SK-N-SH (cell line): ENCODE data around the gene WIPF3. TPM values are rescaled to one million over a fixed set of nuclear protein-coding genes. Genes with fewer than 3 reads are reported as not detected.

ENCODE experiments used
- CTCF ChIA-PET: fragments of 300-600, 350-600 bp; formaldehyde crosslinking; extraction: SDS; loops from one replicate; lab custom pipeline; 2021; lab: Yijun Ruan, JAX
- POLR2A ChIA-PET: fragments of 350-600 bp; sonication (Branson Sonifier 250); formaldehyde crosslinking; extraction: SDS; loops from one replicate; lab custom pipeline; 2020; ENCODE audit warnings: antibody characterized with exemption, inconsistent platforms; lab: Yijun Ruan, JAX
- DNase-seq: peaks from one replicate; pipeline ENCODE4 v3.0.0; 2012
- H2AFZ ChIP-seq: fragments of 200-600 bp; sonication (generic); 2 replicates; pipeline ENCODE4 v1.8.1; 2016; ENCODE audit warnings: antibody characterized with exemption, mild to moderate bottlenecking, low read depth
- H3F3A ChIP-seq: fragments of 200-600 bp; sonication (generic); replicated peaks from 2 replicates; pipeline ENCODE3; 2016; ENCODE audit warnings: antibody characterized with exemption, mild to moderate bottlenecking; ENCODE audit not compliant: insufficient read depth
- H3K27ac ChIP-seq, 2 experiments: fragments of 200-500 bp in 1 of 2; fragments of 200-600 bp in 1 of 2; sonication (Bioruptor generic) in 1 of 2; sonication (generic), shearing (Covaris generic) in 1 of 2; 2 replicates each; pipeline versions ENCODE4 v1.5.1 to v1.6.1; 2014 to 2016; ENCODE audit warnings: low read depth in 2 of 2, inconsistent platforms in 1 of 2, low read length in 1 of 2, mild to moderate bottlenecking in 1 of 2, mixed read lengths in 1 of 2
- H3K27me3 ChIP-seq: fragments of 200-600 bp; sonication (generic), shearing (Covaris generic); 2 replicates; pipeline ENCODE4 v1.6.1; 2016; ENCODE audit warnings: mixed run types; ENCODE audit not compliant: insufficient read depth
- H3K36me3 ChIP-seq, 2 experiments: fragments of 200-500 bp in 1 of 2; fragments of 200-600 bp in 1 of 2; sonication (Bioruptor generic) in 1 of 2; sonication (generic) in 1 of 2; replicated peaks in 1 of 2; 2 replicates each; pipeline versions ENCODE3 to v1.5.1; 2014 to 2016; ENCODE audit warnings: low read length in 1 of 2, mild to moderate bottlenecking in 1 of 2; ENCODE audit not compliant: insufficient read depth in 2 of 2, control insufficient read depth in 1 of 2
- H3K4me1 ChIP-seq, 2 experiments: fragments of 200-500 bp in 1 of 2; fragments of 200-600 bp in 1 of 2; sonication (Bioruptor generic) in 1 of 2; sonication (generic), shearing (Covaris generic) in 1 of 2; 2 replicates each; pipeline versions ENCODE4 v1.5.1 to v1.6.1; 2014 to 2016; ENCODE audit warnings: low read depth in 1 of 2, low read length in 1 of 2, mixed run types in 1 of 2; ENCODE audit not compliant: insufficient read depth in 2 of 2, control insufficient read depth in 1 of 2
- H3K4me2 ChIP-seq: fragments of 200-600 bp; sonication (generic), shearing (Covaris generic); 2 replicates; pipeline ENCODE4 v1.6.1; 2017; ENCODE audit warnings: mixed run types
- H3K4me3 ChIP-seq, 2 experiments: fragments of 200-500 bp in 1 of 2; fragments of 200-600 bp in 1 of 2; sonication (Bioruptor generic) in 1 of 2; sonication (generic), shearing (Covaris generic) in 1 of 2; 2 replicates each; pipeline versions ENCODE4 v1.5.1 to v1.8.1; 2014 to 2016; ENCODE audit warnings: low read depth in 2 of 2, inconsistent platforms in 1 of 2, low read length in 1 of 2, mild to moderate bottlenecking in 1 of 2, mixed read lengths in 1 of 2, moderate library complexity in 1 of 2
- H3K79me2 ChIP-seq: fragments of 200-600 bp; sonication (generic); 2 replicates; pipeline ENCODE4 v1.8.1; 2017; ENCODE audit warnings: mild to moderate bottlenecking; ENCODE audit not compliant: insufficient read depth
- H3K9ac ChIP-seq: fragments of 200-600 bp; sonication (generic); 2 replicates; pipeline ENCODE4 v1.6.1; 2017; ENCODE audit warnings: mixed run types
- H3K9me2 ChIP-seq: fragments of 200-600 bp; sonication (generic); 2 replicates; pipeline ENCODE4 v1.6.1; 2017; ENCODE audit warnings: mixed run types
- H3K9me3 ChIP-seq: fragments of 200-600 bp; sonication (generic); 2 replicates; pipeline ENCODE4 v1.6.1; 2017; ENCODE audit warnings: mixed run types, mild to moderate bottlenecking, moderate library complexity
- H4K20me1 ChIP-seq: fragments of 200-600 bp; sonication (generic); 2 replicates; pipeline ENCODE4 v1.6.1; 2017; ENCODE audit warnings: mild to moderate bottlenecking, mixed run types; ENCODE audit not compliant: insufficient read depth
- FOXM1 ChIP-seq: IDR thresholded peaks from 2 replicates; pipeline ENCODE4 v1.4.0; 2012; ENCODE audit warnings: low read depth, mild to moderate bottlenecking
- JUND ChIP-seq: IDR thresholded peaks from 2 replicates; pipeline ENCODE4 v1.4.0; 2012
- MXI1 ChIP-seq: IDR thresholded peaks from 2 replicates; pipeline ENCODE4 v1.6.1; 2012; ENCODE audit warnings: mild to moderate bottlenecking, low read depth, low read length, improper control_type of control experiment
- RAD21 ChIP-seq: IDR thresholded peaks from 2 replicates; pipeline ENCODE4 v1.6.1; 2012; ENCODE audit warnings: mild to moderate bottlenecking, low read length
- REST ChIP-seq: IDR thresholded peaks from 2 replicates; pipeline ENCODE4 v1.6.1; 2012; ENCODE audit warnings: mild to moderate bottlenecking, low read depth, low read length, moderate library complexity
- TAF1 ChIP-seq: IDR thresholded peaks from 2 replicates; pipeline ENCODE4 v1.6.1; 2012; ENCODE audit warnings: low read depth, mild to moderate bottlenecking, low read length, moderate library complexity, borderline replicate concordance
- WGBS: methylation state at CpG from one replicate; pipeline ENCODE4 v1.1.6; 2017; ENCODE audit warnings: low lambda C conversion rate; 5-methylcytosine and 5-hydroxymethylcytosine counted together
- polyA plus RNA-seq, 3 experiments: library from polyadenylated mRNA; depleted of rRNA; stranded (reverse); fragments of >200 nt; gene quantifications; 2 replicates each; pipeline ENCODE4 v1.2.3, GENCODE V29; 2012
- TF ChIP-seq, protein P1 (sequence below): IDR thresholded peaks from 2 replicates; pipeline ENCODE4 v1.4.0; 2012; ENCODE audit warnings: low read depth, borderline replicate concordance

Gene WIPF3
- polyA plus RNA-seq, 1 of the 3 experiments (the other 2 are of a cell fraction): 0.02 TPM

- TF ChIP-seq REST (no peak), MXI1 (no peak), TAF1 (no peak), RAD21 (no peak)
Measured at GRCh38 chr7:29780346-29780745, 26.0 kb upstream of the WIPF3 start (continued).

GRCh38 chr7:29783671-29784070, 22.6 kb upstream of the WIPF3 start:
- CTCF ChIA-PET: interaction anchor here (1.7 kb wide), 1 partner anchor 18 kb away, joined by 3 read pairs; no protein-coding TSS in a partner anchor
- TF ChIP-seq JUND (no peak), FOXM1 (no peak), MXI1 (no peak)
- TF ChIP-seq, protein P1, sequence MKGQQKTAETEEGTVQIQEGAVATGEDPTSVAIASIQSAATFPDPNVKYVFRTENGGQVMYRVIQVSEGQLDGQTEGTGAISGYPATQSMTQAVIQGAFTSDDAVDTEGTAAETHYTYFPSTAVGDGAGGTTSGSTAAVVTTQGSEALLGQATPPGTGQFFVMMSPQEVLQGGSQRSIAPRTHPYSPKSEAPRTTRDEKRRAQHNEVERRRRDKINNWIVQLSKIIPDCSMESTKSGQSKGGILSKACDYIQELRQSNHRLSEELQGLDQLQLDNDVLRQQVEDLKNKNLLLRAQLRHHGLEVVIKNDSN: no peak
- H3F3A ChIP-seq: no peaks in the 10 kb centered on the region
- H3K27ac ChIP-seq: no peak overlapping the region
- H4K20me1 ChIP-seq: no peaks in the 10 kb centered on the region
- H3K36me3 ChIP-seq: no peaks in the 10 kb centered on the region
- H3K9me3 ChIP-seq: no peaks in the 10 kb centered on the region
- no peaks in the 10 kb centered on the region for H3K9me2 ChIP-seq
- no peak overlapping the region for H3K4me3 ChIP-seq
- H3K4me1 ChIP-seq: no peaks in the 10 kb centered on the region; a peak in 1 of 4 replicates
- H3K4me2 ChIP-seq: no peak overlapping the region
- H2AFZ ChIP-seq: no peak overlapping the region
- POLR2A ChIA-PET: no interaction called here
- DNase-seq: no peak
- 27% methylated on average over 2 of the region's 2 CpGs for WGBS
- H3K27me3 ChIP-seq: no peaks in the 10 kb centered on the region
- no peaks in the 10 kb centered on the region for H3K79me2 ChIP-seq
- H3K9ac ChIP-seq: no peak overlapping the region

- CTCF ChIA-PET: interaction anchor here (1.4 kb wide), 1 partner anchor 128 kb away, joined by 5 read pairs; no protein-coding TSS in a partner anchor
- H3K4me1 ChIP-seq: no peaks in the 10 kb centered on the region
- no peaks in the 10 kb centered on the region for H4K20me1 ChIP-seq
- 0 out of 2 replicates have a peak, but pooled peaks cover 5% of the 10 kb centered on the region for H3K27me3 ChIP-seq
- no peak overlapping the region for H3K4me2 ChIP-seq
- TF ChIP-seq TAF1: no peak
- H3K9ac ChIP-seq: no peak overlapping the region
- H3K9me2 ChIP-seq: no peaks in the 10 kb centered on the region
- no peak for DNase-seq
- H3K9me3 ChIP-seq: no peaks in the 10 kb centered on the region
- H3K79me2 ChIP-seq: no peaks in the 10 kb centered on the region
- H3F3A ChIP-seq: no peaks in the 10 kb centered on the region
- no peak overlapping the region for H3K27ac ChIP-seq
- POLR2A ChIA-PET: no interaction called here
- H2AFZ ChIP-seq: no peak overlapping the region
- no peaks in the 10 kb centered on the region for H3K36me3 ChIP-seq
- WGBS: 44% methylated on average over 2 of the region's 2 CpGs
- H3K4me3 ChIP-seq: no peak overlapping the region
Measured at GRCh38 chr7:29793507-29793906, 12.8 kb upstream of the WIPF3 start.
